Measurements from ENCODE around the gene ATG16L2. TPM values are rescaled to one million over a fixed set of nuclear protein-coding genes. Genes with fewer than 3 reads are reported as not detected.

Gene ATG16L2
- polyA plus RNA-seq, 2 of the 4 experiments (the other 2 are of a cell fraction), result 6.1 to 6.3 TPM

DNA sequence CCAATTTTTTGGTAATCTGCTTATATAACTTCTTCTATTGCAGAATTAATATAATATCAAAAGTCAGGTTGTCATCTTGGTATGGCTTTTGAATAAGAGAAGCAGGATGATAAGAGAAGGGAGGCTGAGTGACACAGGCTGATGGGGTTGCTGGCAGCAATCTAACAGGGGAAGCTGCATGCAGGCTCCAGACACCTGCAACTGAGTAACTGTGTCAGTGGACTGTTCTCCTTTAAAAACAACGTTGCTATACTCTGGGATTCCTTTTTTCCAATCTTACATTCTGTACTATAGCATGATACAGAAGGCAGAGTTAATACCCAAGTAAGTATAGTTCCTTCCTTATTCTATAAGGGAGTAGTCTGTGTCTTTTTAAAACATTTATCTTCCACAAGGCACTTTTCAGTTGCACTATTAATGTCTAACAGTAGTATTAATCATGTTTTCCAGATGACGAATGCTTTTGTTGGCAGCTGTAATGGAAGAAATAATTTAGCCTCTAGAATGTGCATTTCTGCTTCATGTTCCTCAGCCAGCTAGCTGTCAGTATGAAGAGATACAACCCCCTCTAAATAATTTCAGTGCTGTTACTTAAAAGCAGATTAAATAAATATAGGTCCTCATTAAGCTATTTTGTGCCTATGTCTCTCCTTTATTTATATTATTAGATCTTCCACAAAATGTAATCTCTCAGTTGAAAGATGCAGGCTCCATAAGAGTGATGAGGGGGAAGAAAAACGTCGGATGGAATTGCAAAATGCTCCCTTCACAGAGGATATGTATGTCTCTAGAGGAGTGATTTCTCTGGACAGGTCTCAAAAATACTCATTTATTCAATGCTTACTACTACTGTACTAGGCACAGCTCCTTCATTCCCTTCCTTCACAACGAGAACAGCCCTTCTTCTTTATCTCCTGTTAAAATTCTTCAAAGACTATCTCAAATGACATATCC, 50.8 kb downstream of the ATG16L2 start:
- no peak overlapping the region for H3K4me2 ChIP-seq
- 66% methylated on average over 5 of the region's 5 CpGs for WGBS (ENCODE audit: missing lambda C conversion rate)
- 0 out of 3 replicates have a peak, but pooled peaks cover 3% of the 10 kb centered on the region for H3K4me1 ChIP-seq
- no peak for TF ChIP-seq NFE2L2 (conservative IDR thresholded peaks at IDR 0.05; ENCODE audit: low read length)
- no peak for TF ChIP-seq GATA3 (IDR thresholded peaks at IDR 0.05; ENCODE audit: borderline replicate concordance)
- no peak for TF ChIP-seq KDM5A (IDR thresholded peaks at IDR 0.05)
- no peak for TF ChIP-seq TP53 (CRISPR knock-in tag; IDR thresholded peaks at IDR 0.05)
- no peak for TF ChIP-seq SMC3 (IDR thresholded peaks at IDR 0.05)
- TF ChIP-seq MAFK (IDR thresholded peaks at IDR 0.05; ENCODE audit: partially characterized antibody), result no peak
- TF ChIP-seq, protein P1, sequence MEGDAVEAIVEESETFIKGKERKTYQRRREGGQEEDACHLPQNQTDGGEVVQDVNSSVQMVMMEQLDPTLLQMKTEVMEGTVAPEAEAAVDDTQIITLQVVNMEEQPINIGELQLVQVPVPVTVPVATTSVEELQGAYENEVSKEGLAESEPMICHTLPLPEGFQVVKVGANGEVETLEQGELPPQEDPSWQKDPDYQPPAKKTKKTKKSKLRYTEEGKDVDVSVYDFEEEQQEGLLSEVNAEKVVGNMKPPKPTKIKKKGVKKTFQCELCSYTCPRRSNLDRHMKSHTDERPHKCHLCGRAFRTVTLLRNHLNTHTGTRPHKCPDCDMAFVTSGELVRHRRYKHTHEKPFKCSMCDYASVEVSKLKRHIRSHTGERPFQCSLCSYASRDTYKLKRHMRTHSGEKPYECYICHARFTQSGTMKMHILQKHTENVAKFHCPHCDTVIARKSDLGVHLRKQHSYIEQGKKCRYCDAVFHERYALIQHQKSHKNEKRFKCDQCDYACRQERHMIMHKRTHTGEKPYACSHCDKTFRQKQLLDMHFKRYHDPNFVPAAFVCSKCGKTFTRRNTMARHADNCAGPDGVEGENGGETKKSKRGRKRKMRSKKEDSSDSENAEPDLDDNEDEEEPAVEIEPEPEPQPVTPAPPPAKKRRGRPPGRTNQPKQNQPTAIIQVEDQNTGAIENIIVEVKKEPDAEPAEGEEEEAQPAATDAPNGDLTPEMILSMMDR (IDR thresholded peaks at IDR 0.05), result no peak
- no peak for TF ChIP-seq RCOR1 (IDR thresholded peaks at IDR 0.05; ENCODE audit: low read depth, low read length)
- TF ChIP-seq KDM1A (IDR thresholded peaks at IDR 0.05; ENCODE audit: low read depth), result no peak
- TF ChIP-seq, protein P2, sequence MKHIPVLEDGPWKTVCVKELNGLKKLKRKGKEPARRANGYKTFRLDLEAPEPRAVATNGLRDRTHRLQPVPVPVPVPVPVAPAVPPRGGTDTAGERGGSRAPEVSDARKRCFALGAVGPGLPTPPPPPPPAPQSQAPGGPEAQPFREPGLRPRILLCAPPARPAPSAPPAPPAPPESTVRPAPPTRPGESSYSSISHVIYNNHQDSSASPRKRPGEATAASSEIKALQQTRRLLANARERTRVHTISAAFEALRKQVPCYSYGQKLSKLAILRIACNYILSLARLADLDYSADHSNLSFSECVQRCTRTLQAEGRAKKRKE (CRISPR knock-in tag; IDR thresholded peaks at IDR 0.05; ENCODE audit: low read depth), result no peak
- no peak for TF ChIP-seq FOSL2 (IDR thresholded peaks at IDR 0.05)
- TF ChIP-seq FOSL2 (CRISPR knock-in tag; IDR thresholded peaks at IDR 0.05), result no peak
- no peak for TF ChIP-seq ZFP36 (IDR thresholded peaks at IDR 0.05; ENCODE audit: borderline replicate concordance, partially characterized antibody)
- TF ChIP-seq TFCP2L1 (CRISPR knock-in tag; IDR thresholded peaks at IDR 0.05), result no peak
- TF ChIP-seq FOSB (CRISPR knock-in tag; IDR thresholded peaks at IDR 0.05), result no peak
- no peak for TF ChIP-seq HOXB5 (CRISPR knock-in tag; IDR thresholded peaks at IDR 0.05)
- TF ChIP-seq, protein P3, sequence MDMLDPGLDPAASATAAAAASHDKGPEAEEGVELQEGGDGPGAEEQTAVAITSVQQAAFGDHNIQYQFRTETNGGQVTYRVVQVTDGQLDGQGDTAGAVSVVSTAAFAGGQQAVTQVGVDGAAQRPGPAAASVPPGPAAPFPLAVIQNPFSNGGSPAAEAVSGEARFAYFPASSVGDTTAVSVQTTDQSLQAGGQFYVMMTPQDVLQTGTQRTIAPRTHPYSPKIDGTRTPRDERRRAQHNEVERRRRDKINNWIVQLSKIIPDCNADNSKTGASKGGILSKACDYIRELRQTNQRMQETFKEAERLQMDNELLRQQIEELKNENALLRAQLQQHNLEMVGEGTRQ (IDR thresholded peaks at IDR 0.05), result no peak
- FAIRE-seq, result no peak
- POLR2A ChIA-PET, result no interaction called here
- no peaks in the 10 kb centered on the region for H3K9me3 ChIP-seq
- H3K4me3 ChIP-seq, result no peak overlapping the region
- no peak for DNase-seq (ENCODE audit: low read depth in 1 of 2, low spot score in 1 of 2)
- CTCF ChIA-PET, result interaction anchor here (1.1 to 1.5 kb wide), 3 partner anchors 15 to 278 kb away, joined by 3 to 5 read pairs (median 3); no protein-coding TSS in a partner anchor
- H3K27ac ChIP-seq, result no peak overlapping the region
- ATAC-seq, result no peak

DNA sequence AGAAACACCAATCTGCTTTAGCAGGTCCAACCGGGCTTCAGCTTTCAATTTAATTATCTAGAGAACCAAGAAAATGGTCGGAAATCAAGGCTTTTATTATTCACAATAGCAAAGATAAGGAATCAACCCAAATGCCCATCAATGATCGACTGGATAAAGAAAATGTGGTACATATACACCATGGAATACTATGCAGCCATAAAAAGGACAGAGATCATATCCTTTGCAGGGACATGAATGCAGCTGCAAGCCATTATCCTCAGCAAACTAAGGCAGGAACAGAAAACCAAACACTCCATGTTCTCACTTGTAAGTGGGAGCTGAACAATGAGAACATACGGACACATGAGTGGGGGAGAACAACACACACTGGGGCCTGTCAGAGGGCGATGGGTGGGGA, 53.8 kb downstream of the ATG16L2 start:
- no peak for DNase-seq (ENCODE audit: low read depth in 1 of 2, low spot score in 1 of 2)
- ChIA-PET POLR2A (no interaction called here), CTCF (interaction anchor here (1.1 kb wide), 2 partner anchors 36 to 268 kb away, joined by 3 read pairs; no protein-coding TSS in a partner anchor)
- Histone ChIP-seq H3K4me2 (no peak overlapping the region), H3K9me3 (no peaks in the 10 kb centered on the region), H3K27ac (no peak overlapping the region), H3K4me3 (no peak overlapping the region), H3K4me1 (0 out of 3 replicates have a peak, but pooled peaks cover 3% of the 10 kb centered on the region)
- WGBS (ENCODE audit: missing lambda C conversion rate), result 90% methylated on average over 5 of the region's 5 CpGs
- no peak for FAIRE-seq
- ATAC-seq, result no peak
- TF ChIP-seq ZC3H11A (IDR thresholded peaks at IDR 0.05), result no peak

DNA sequence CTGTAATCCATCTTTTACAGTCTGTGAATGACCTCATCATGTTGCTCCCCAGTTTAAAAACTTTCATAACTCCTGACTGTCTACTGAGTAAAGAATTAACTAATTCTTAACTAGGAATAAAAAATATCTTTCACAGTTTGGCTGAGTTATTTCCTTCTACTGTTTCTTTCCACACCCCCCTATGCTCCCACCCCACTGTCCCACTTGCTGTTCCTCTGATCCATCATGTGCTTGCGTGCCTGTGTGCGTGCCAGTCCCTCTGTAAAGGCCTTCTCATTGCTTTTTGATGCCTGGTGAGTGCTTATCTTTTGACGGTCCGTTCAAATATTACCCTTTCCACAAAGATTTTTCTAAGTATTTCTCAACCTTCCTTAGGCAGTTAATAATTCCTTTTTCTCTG, 55.6 kb downstream of the ATG16L2 start:
- 80% methylated on average over 4 of the region's 4 CpGs for WGBS (ENCODE audit: missing lambda C conversion rate)
- DNase-seq (ENCODE audit: low read depth in 1 of 2, low spot score in 1 of 2) (no peak), FAIRE-seq (no peak), ATAC-seq (no peak)
- Histone ChIP-seq H3K4me1 (0 out of 3 replicates have a peak, but pooled peaks cover 3% of the 10 kb centered on the region), H3K27ac (no peak overlapping the region), H3K4me3 (no peak overlapping the region), H3K4me2 (no peak overlapping the region), H3K9me3 (no peaks in the 10 kb centered on the region)
- POLR2A ChIA-PET, result no interaction called here
- CTCF ChIA-PET, result no interaction called here
- TF ChIP-seq HOXA7 (CRISPR knock-in tag; IDR thresholded peaks at IDR 0.05) (no peak), EP300 (IDR thresholded peaks at IDR 0.05) (no peak), KDM5A (IDR thresholded peaks at IDR 0.05) (no peak), CHD2 (IDR thresholded peaks at IDR 0.05; ENCODE audit: low read length, partially characterized antibody) (no peak), HEYL (CRISPR knock-in tag; IDR thresholded peaks at IDR 0.05) (no peak), CEBPB (IDR thresholded peaks at IDR 0.05) (no peak), JUN (IDR thresholded peaks at IDR 0.05) (no peak), JUNB (IDR thresholded peaks at IDR 0.05) (no peak), KDM1A (IDR thresholded peaks at IDR 0.05; ENCODE audit: low read depth) (no peak), ZNF302 (CRISPR knock-in tag; IDR thresholded peaks at IDR 0.05) (no peak), MAFK (IDR thresholded peaks at IDR 0.05; ENCODE audit: partially characterized antibody) (no peak), RARB (CRISPR knock-in tag; IDR thresholded peaks at IDR 0.05) (no peak), ZC3H11A (IDR thresholded peaks at IDR 0.05) (no peak), CBX8 (IDR thresholded peaks at IDR 0.05) (no peak), TFCP2L1 (CRISPR knock-in tag; IDR thresholded peaks at IDR 0.05) (no peak)
- TF ChIP-seq, protein P4, sequence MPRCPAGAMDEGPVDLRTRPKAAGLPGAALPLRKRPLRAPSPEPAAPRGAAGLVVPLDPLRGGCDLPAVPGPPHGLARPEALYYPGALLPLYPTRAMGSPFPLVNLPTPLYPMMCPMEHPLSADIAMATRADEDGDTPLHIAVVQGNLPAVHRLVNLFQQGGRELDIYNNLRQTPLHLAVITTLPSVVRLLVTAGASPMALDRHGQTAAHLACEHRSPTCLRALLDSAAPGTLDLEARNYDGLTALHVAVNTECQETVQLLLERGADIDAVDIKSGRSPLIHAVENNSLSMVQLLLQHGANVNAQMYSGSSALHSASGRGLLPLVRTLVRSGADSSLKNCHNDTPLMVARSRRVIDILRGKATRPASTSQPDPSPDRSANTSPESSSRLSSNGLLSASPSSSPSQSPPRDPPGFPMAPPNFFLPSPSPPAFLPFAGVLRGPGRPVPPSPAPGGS (IDR thresholded peaks at IDR 0.05), result no peak
- TF ChIP-seq, protein P5, sequence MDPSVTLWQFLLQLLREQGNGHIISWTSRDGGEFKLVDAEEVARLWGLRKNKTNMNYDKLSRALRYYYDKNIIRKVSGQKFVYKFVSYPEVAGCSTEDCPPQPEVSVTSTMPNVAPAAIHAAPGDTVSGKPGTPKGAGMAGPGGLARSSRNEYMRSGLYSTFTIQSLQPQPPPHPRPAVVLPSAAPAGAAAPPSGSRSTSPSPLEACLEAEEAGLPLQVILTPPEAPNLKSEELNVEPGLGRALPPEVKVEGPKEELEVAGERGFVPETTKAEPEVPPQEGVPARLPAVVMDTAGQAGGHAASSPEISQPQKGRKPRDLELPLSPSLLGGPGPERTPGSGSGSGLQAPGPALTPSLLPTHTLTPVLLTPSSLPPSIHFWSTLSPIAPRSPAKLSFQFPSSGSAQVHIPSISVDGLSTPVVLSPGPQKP (IDR thresholded peaks at IDR 0.05; ENCODE audit: low read depth, low read length), result no peak

Data from A549 (cell line).